ENCODE data around the gene SMPX.
"Not testable (repeated sequence)": the region's sequence is repeated elsewhere in the genome, so short reads cannot be mapped to it uniquely, and the experiment has no call there.

The SMPX gene

GRCh38 chrX:21757960-21758359, at the start of gene SMPX:
Gene SMPX (minus strand): TSS chrX:21758116. CDS start chrX:21754290, 3,826 bp downstream.
- no peak for DNase-seq

DNA sequence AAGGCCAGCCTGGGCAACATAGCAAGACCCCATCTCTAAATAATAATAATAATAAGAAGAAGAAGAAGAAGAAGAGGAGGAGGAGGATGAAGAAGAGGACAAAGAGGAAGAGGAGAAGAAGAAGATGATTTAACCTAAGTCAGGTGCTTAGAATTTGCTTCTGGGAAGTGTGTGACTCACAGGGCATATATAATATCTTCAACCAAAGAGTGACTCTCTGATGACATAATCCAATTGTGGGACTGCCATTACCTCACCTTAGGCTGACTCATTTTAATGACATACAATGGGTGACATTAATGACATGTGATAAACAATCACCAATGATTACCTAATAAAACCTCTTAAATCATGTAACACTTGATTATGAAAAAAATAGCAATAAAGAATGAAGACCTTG, 48.8 kb upstream of the SMPX start:
- no peak for DNase-seq

- DNase-seq: no peak
Observed at GRCh38 chrX:21802839-21803238, 44.9 kb upstream of the SMPX start.

DNA sequence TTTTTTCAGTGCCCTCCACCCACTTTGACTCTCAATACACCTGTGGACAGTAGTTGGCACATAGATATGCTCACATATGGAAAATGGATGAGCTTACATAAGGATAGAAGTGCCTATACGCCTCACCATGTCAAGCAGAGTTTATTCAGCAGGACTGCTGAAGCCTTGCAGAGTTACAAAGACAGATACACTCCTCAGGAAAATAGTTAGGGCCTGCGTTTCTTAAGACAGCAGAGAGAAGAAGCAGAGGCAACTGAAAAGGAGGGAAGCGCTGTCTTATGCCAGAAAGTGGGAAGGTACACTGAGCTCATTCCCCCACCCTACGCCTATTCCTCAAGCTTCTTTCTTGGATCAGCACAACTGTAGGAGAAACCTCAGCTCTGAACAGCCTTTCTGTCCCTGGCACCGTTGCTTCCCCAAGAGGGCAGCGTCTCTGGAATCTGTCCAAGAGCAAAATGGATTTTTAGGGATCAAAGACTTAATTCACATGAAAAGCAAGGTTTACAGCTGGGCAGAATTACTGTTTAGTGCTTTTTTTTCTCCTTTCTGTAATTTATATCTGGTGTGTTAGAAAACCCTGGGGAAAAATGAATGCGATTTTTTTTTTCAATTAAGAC, 44.2 kb upstream of the SMPX start:
- DNase-seq: no peak

GRCh38 chrX:21800344-21800770, 42.4 kb upstream of the SMPX start:
- DNase-seq: no peak

- DNase-seq: no peak
Observed at GRCh38 chrX:21799767-21800166, 41.9 kb upstream of the SMPX start.

- no peak for DNase-seq
Observed at GRCh38 chrX:21798677-21799219, 40.8 kb upstream of the SMPX start.

DNA sequence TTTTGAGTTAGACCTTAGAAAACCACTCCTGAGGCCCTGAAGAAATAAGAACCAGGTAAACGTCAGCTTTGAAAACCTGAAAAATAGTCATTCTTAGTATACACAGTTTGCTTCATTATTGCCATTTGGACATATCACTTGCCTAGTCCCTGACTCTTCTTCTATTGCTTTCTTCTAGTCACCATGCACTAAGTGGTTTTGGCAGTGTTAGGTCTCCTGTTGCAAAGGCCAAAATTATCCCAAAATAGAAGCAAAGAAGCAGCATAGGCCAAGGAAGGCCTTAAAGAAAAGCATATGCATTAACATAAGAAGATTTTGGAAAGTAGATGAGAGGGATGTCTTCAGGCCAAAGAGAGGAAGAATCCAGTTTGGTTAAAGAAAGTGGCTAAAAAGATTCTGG, 24.1 kb upstream of the SMPX start:
- DNase-seq: no peak

DNA sequence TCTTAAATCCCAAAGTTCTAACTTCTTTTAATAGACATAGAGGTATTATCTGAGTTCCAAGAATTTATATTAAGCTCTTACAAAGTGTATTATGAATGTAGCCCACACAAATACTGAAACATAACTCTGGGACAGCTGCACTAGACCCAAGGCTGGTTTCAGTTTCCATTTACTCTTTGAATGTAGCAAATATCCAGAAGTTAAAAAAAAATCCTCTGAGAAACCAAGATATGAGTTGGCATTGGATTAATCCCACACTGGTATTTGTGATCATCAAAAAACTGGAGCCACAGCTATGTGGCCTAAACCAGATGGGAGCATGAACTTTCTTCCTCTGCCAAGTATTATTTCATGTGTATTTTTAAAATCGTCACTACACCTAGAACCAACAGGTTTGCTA, 23.6 kb upstream of the SMPX start:
- DNase-seq: no peak

- no peak for DNase-seq
Observed at GRCh38 chrX:21779095-21779494, 21.2 kb upstream of the SMPX start.

GRCh38 chrX:21778236-21778635, 20.3 kb upstream of the SMPX start:
- DNase-seq: no peak

- not testable (repeated sequence) for DNase-seq
Observed at GRCh38 chrX:21775128-21775527, 17.2 kb upstream of the SMPX start.

DNA sequence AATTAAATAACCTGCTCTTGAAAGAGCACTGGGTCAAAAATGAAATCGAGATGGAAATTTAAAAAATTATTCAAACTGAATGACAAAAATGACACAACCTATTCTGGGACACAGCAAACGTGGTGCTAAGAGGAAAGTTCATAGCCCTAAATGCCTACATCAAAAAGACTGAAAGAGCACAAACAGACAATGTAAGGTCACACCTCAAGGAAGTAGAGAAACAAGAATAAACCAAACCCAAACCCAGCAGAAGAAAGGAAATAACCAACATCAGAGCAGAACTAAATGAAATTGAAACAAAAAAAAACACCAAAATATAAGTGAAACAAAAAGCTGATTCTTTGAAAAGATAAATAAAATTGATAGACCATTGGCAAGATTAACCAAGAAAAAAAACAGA, 15.1 kb upstream of the SMPX start:
- not testable (repeated sequence) for DNase-seq

DNA sequence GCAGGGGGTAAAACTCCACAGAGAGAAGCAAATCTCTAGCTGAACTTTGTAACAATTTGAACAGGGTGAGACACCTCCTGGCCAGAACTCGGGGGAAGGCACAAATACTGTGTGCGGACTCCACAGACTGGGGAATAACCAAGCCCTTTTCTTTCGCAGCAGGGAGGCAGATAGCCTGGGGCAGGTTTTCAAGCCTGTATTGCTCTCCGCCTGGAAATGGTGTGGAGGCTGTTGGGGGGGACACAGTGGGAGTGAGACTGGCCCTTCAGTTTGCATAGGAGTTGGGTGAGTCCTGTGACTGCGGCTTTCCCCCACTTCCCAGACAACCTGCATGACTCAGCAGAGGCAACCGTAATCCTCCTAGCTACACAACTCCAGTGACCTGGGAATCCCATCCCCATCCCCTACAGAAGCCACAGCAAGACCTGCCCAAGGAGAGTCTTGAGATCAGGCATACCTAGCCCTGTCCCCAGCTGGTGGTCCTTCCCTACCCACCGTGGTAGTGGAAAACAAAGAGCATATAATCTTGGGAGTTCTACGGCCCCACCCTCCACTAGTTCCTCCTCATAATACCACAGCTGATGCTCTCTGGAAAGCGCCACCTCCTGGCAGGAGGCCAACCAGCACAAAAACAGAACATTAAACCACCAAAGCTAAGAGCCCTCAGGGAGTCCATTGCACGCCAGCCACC, 12.9 kb upstream of the SMPX start:
- DNase-seq: no peak

GRCh38 chrX:21766101-21766500, 8.2 kb upstream of the SMPX start:
- no peak for DNase-seq

DNA sequence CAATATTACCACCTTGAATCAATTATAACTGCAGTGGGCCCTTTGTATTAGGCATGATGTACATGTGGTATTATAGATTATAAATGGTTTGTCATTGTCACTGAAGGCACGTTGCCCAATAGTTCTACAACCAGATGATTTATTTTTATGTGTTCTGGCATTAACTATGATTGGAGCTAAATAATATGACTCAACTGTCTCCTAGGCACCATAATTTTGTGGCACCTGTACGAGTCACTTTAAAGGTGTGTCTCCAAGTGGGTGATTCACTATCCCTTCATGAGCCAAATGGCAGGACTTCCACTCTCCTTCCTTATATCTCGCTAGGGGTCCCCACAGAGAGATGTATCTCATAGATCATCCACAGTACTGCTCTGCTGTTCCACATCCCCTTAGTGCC, 6.1 kb upstream of the SMPX start:
- DNase-seq: no peak

DNA sequence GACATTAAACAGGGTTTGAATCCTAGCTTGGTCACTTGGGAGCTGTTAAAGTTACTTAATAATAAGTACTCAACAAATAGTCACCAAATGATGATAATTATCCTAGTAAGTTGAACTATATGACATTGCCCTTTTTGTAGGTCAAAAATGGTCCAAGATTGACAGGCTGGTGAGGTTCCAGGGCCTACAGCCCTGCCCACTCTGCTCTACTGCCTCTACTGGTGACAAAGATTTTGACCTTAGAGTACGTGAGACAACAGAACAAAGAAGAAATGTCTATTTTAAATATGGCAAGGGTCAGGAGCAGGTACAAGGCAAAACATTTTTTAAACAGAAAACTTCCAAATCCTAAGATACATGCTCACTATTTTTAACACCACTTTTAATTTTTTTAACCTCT, 572 bp upstream of the SMPX start:
- DNase-seq: no peak

DNA sequence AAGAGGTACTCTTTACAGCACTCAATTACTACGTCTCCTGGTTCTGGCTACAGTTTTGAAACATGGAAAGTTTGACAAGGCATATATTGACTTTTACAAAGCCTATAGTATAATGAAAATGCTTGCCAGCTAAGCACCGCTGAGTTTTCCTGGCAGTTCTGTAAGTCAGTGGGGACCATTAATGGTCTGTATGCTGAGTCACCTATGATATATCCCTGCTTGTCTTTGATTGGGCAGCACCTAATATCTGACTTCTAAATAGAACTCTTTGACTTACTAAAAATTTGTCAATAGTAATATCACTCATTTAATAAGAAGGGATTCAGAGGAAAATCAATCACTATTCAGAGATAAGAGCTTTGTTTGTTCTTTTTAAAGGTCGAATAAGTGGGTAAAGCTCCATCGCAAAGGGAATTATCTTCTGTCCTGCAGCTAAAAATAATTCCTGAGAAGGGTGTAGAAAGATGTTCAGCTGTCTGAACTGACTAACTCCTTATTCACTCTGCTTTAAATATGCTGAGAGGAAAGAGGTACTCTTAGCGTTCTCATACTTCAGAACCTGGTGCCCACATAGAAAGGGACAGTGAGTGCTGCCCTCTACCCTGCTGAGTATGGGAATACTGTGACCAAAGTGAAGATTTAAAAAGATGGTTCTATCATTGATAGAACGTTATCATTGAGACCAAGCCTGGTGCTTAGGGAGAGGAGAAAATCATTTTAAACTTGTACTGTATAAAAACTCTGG, 959 bp downstream of the SMPX start:
- no peak for DNase-seq

GRCh38 chrX:21749924-21750323, 8.0 kb downstream of the SMPX start:
- no peak for DNase-seq

DNA sequence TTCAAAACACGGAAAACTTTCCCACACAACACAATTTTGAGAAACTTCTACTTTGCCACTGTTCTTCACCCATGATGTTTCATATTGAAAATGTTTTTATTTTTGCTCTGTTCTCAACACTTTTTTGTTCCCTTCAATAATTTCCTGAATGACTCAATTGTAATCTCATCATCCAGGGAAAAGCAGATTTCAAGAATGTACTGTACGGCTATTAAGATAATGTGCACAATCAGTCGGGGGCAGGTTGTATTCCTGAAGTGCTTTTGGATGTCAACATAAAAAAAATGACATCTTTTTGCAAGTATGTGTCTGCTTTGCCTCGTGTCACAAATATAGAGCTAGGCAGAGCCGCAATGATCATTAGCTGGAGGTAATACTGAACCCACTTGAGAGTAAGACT, 9.7 kb downstream of the SMPX start:
- no peak for DNase-seq

DNA sequence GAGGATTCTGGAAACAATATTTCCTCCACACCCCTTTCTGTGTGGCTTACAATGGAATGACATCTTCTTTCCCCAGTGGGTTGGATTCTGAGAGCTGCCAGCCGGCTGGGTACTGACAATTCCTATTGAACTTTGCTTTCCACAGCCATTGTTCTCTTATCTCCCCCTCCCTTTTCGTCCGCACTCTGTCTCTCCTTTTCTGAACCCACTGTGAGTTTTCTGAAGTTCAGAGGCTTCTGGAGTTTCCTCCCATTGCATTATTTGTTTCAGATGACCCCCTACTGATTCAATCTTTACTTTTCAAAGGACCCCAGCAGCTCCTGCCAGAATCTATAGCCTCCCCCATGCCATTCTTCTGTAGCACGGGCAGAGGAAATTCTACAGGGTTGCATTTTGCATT, 10.4 kb downstream of the SMPX start:
- no peak for DNase-seq

DNA sequence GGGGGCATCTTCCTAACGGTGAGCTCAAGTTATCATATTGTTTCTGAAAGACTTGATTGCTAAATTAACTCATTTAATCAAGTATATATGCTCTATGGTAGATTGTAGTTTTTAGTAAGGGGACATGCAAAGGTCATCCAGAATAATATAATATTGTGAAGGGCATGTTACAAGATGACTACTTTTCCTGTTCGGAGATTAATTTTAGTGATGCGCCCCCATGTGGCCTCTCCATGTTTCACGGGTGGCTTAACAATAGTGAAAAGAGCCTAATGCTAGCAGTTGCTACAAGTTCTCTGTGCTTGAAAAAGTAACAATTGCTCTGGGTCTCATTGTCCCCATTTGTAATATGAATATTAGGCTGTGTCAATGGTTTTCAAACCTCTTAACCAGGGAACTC, 12.2 kb downstream of the SMPX start:
- peak; percentile 23 for DNase-seq

GRCh38 chrX:21744721-21745120, 13.2 kb downstream of the SMPX start:
- no peak for DNase-seq

DNA sequence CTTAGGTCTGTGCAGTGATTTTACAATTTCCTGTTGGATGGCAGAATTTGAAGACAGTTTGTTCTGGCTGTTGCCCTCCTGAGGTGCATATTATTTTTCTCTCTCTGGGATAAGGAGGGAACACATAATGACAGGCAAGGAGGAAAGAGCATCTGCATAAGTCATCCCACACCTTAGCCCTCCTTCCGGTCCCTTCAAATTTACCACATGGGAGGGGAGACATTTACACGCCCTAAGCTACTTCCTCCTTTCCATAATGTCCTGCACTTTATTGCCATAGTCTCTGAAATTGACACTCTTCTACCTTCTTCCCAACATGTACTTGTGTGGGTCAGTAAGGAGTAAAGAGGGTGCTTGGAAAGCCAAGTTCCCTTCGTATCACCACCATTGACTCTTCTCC, 13.9 kb downstream of the SMPX start:
- DNase-seq: no peak
